VCaP (cell line): ENCODE results near the gene SMYD1.

Experiments used
- H3K27ac ChIP-seq: fragments of 450-650 bp; 2 replicates; pipeline ENCODE4 v1.5.1; 2017
- CTCF ChIP-seq: fragments of 450-650 bp; conservative IDR thresholded peaks from 2 replicates; pipeline ENCODE4 v1.5.1; 2017; ENCODE audit warnings: mild to moderate bottlenecking, moderate library complexity

SMYD1 gene

GRCh38 chr2:88059979-88060906 is 7.4 kb upstream of the SMYD1 start:
- H3K27ac ChIP-seq = no peak overlapping the region
- peak; percentile 90 for TF ChIP-seq CTCF

GRCh38 chr2:88060907-88061275 is 6.7 kb upstream of the SMYD1 start:
- no peak overlapping the region for H3K27ac ChIP-seq
- no peak for TF ChIP-seq CTCF

- no peak overlapping the region for H3K27ac ChIP-seq
- no peak for TF ChIP-seq CTCF
Measured at GRCh38 chr2:88061295-88061694, 6.3 kb upstream of the SMYD1 start.

DNA sequence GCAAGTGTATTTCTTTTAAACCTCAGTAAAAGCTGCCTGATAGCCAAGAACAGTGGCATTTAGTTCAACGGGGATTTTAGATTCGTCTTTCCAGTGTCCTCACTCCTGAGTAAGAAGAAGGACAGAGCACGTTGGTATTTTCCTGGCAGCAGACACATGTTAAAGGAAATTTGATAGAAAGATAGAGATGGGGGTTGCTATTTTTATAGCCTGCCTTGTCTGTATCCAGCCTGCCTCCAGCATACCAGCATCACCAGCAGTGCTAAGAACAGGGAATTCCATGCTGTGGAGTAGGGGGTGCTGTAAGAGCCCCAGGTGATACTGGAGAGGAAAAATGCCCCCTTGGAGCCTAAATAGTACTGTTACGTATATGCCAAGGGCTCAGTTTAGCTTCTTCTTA is 1.1 kb upstream of the SMYD1 start:
- TF ChIP-seq CTCF = no peak
- H3K27ac ChIP-seq = no peak overlapping the region

DNA sequence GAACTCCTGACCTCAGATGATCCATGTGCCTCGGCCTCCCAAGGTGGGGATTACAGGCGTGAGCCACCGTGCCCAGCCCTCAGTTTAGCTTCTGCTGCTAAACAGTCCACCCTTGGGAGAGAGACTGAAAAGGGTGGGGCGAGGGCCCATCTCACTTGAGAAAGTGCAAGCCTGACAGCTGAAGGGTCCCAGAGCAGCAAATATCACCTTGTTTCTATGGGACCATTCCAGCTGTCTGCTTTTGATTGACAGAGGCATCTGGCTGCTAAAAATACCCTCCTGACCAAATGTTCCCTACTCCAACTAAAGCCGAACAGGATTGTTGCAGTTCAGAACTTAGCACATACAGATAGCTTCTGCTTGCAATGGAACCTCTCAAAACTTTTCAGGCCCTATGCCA is 436 bp upstream of the SMYD1 start:
- H3K27ac ChIP-seq = no peak overlapping the region
- no peak for TF ChIP-seq CTCF

DNA sequence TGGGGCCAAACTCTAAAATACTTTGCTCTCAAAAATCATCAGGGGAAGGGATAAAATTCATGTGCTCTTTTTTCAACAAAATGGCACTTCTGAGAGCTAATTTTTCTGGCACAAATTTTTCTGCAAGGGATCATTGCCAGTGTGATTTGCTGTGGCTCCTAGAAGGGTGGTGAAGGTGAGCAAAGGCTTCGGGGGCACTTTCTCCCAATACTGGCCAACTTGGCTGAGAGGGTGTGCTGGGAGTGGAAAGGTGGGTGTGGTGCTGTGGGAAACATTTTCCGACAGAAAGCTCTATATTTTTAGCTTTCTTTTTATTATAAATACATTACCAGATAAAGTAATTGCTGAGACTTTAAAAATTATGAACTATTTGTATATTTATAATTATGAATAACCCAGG is 419 bp downstream of the SMYD1 start:
- no peak overlapping the region for H3K27ac ChIP-seq
- TF ChIP-seq CTCF = no peak

GRCh38 chr2:88069117-88069516 is 1.5 kb downstream of the SMYD1 start:
- TF ChIP-seq CTCF = no peak
- H3K27ac ChIP-seq = no peak overlapping the region
